Fibroblast of skin of scalp (primary cell): ENCODE measurements around the gene RIMKLB.
"Not testable (repeated sequence)": the region's sequence is repeated elsewhere in the genome, so short reads cannot be mapped to it uniquely, and the experiment has no call there.

ENCODE experiments used
- DNase-seq: peaks from one replicate; pipeline ENCODE4 v3.0.0-alpha.2; 2013

RIMKLB gene

GRCh38 chr12:8820676-8821407 lies 123.1 kb downstream of the RIMKLB start:
- DNase-seq = not testable (repeated sequence)

- no peak for DNase-seq
Observed at GRCh38 chr12:8821591-8821990, 123.8 kb downstream of the RIMKLB start.

GRCh38 chr12:8822298-8822697 lies 124.5 kb downstream of the RIMKLB start, which contains the start of gene A2ML1:
Gene A2ML1 (plus strand): TSS chr12:8822621. CDS start chr12:8822652, 31 bp downstream.
- no peak for DNase-seq

GRCh38 chr12:8823565-8824300 lies 125.9 kb downstream of the RIMKLB start:
- DNase-seq = peak; percentile 26

- no peak for DNase-seq
Observed at GRCh38 chr12:8827551-8828256, 129.9 kb downstream of the RIMKLB start.

- no peak for DNase-seq
Observed at GRCh38 chr12:8828257-8829124, 130.7 kb downstream of the RIMKLB start.

GRCh38 chr12:8829125-8829518 lies 131.3 kb downstream of the RIMKLB start:
- no peak for DNase-seq

GRCh38 chr12:8829621-8830020 lies 131.8 kb downstream of the RIMKLB start:
- DNase-seq = no peak

GRCh38 chr12:8831116-8831515 lies 133.3 kb downstream of the RIMKLB start:
- no peak for DNase-seq

GRCh38 chr12:8832500-8832899 lies 134.7 kb downstream of the RIMKLB start:
- no peak for DNase-seq
